Stomach smooth muscle (tissue), 2 donors: Measurements from ENCODE around the gene POU2AF3.

ENCODE experiments used
- H3K27ac ChIP-seq: one replicate; pipeline ENCODE4 v1.7.0; 2013; ENCODE audit warnings: mild to moderate bottlenecking, low read length, inconsistent platforms
- H3K27me3 ChIP-seq, 2 donors: one replicate each; pipeline ENCODE4 v1.7.0; 2013; ENCODE audit warnings: low read length in 2 of 2; ENCODE audit not compliant: insufficient read depth in 2 of 2, control insufficient read depth in 1 of 2
- H3K36me3 ChIP-seq, 2 donors: one replicate each; pipeline ENCODE4 v1.7.0; 2013; ENCODE audit warnings: low read length in 2 of 2; ENCODE audit not compliant: control insufficient read depth in 2 of 2, insufficient read depth in 2 of 2
- H3K4me1 ChIP-seq: one replicate; pipeline ENCODE4 v1.7.0; 2013; ENCODE audit warnings: low read length; ENCODE audit not compliant: control insufficient read depth, insufficient read depth
- H3K4me3 ChIP-seq, 2 donors: one replicate each; pipeline ENCODE4 v1.7.0; 2013; ENCODE audit warnings: low read length in 2 of 2
- H3K9ac ChIP-seq, 2 donors: one replicate each; pipeline ENCODE4 v1.7.0; 2013; ENCODE audit warnings: low read length in 2 of 2, mild to moderate bottlenecking in 1 of 2
- H3K9me3 ChIP-seq, 2 donors: one replicate each; pipeline ENCODE4 v1.7.0; 2013; ENCODE audit warnings: low read length in 2 of 2; ENCODE audit not compliant: control insufficient read depth in 2 of 2
- donor health status: healthy.
- donor health status: Pancreatic carcinoma.

POU2AF3 gene

GRCh38 chr11:111301004-111301841, 2.9 kb downstream of the POU2AF3 start:
- no peaks in the 10 kb centered on the region for H3K36me3 ChIP-seq
- H3K27ac ChIP-seq, result no peak overlapping the region
- H3K27me3 ChIP-seq, result no peaks in the 10 kb centered on the region
- H3K9me3 ChIP-seq, result no peaks in the 10 kb centered on the region
- peaks cover 10% of the 10 kb centered on the region for H3K4me1 ChIP-seq
- no peak overlapping the region for H3K9ac ChIP-seq
- H3K4me3 ChIP-seq, result no peak overlapping the region

GRCh38 chr11:111301842-111302118, 3.4 kb downstream of the POU2AF3 start:
- no peak overlapping the region for H3K4me3 ChIP-seq
- H3K9ac ChIP-seq, result no peak overlapping the region
- H3K27me3 ChIP-seq, result no peaks in the 10 kb centered on the region
- H3K9me3 ChIP-seq, result no peaks in the 10 kb centered on the region
- no peaks in the 10 kb centered on the region for H3K36me3 ChIP-seq
- H3K4me1 ChIP-seq, result peaks cover 10% of the 10 kb centered on the region
- no peak overlapping the region for H3K27ac ChIP-seq

- Histone ChIP-seq H3K36me3 (no peaks in the 10 kb centered on the region), H3K4me1 (peaks cover 10% of the 10 kb centered on the region), H3K9me3 (no peaks in the 10 kb centered on the region), H3K27ac (peak overlapping the region; percentile 24), H3K9ac (no peak overlapping the region), H3K27me3 (no peaks in the 10 kb centered on the region), H3K4me3 (no peak overlapping the region)
Observed at GRCh38 chr11:111302298-111302697, 4.0 kb downstream of the POU2AF3 start.

- Histone ChIP-seq H3K36me3 (no peaks in the 10 kb centered on the region), H3K27me3 (no peaks in the 10 kb centered on the region), H3K4me3 (no peak overlapping the region), H3K4me1 (peaks cover 8% of the 10 kb centered on the region), H3K9me3 (no peaks in the 10 kb centered on the region), H3K9ac (no peak overlapping the region), H3K27ac (no peak overlapping the region)
Observed at GRCh38 chr11:111303461-111303860, 5.1 kb downstream of the POU2AF3 start.

- no peaks in the 10 kb centered on the region for H3K4me1 ChIP-seq
Observed at GRCh38 chr11:111305162-111305802, 6.9 kb downstream of the POU2AF3 start.

GRCh38 chr11:111305876-111306275, 7.5 kb downstream of the POU2AF3 start:
- Histone ChIP-seq H3K27ac (no peak overlapping the region), H3K9ac (no peak overlapping the region)

More at GRCh38 chr11:111305162-111305802, 6.9 kb downstream of the POU2AF3 start:
- Histone ChIP-seq H3K27me3 (no peaks in the 10 kb centered on the region), H3K27ac (no peak overlapping the region), H3K4me3 (no peak overlapping the region), H3K36me3 (no peaks in the 10 kb centered on the region), H3K9ac (no peak overlapping the region), H3K9me3 (no peaks in the 10 kb centered on the region)

GRCh38 chr11:111306321-111306720, 8.0 kb downstream of the POU2AF3 start:
- Histone ChIP-seq H3K36me3 (no peaks in the 10 kb centered on the region), H3K4me1 (no peaks in the 10 kb centered on the region), H3K9me3 (no peaks in the 10 kb centered on the region), H3K9ac (no peak overlapping the region), H3K27ac (no peak overlapping the region), H3K27me3 (no peaks in the 10 kb centered on the region), H3K4me3 (no peak overlapping the region)

More at GRCh38 chr11:111305876-111306275, 7.5 kb downstream of the POU2AF3 start:
- H3K9me3 ChIP-seq, result no peaks in the 10 kb centered on the region
- no peaks in the 10 kb centered on the region for H3K36me3 ChIP-seq
- no peaks in the 10 kb centered on the region for H3K27me3 ChIP-seq
- H3K4me3 ChIP-seq, result no peak overlapping the region
- no peaks in the 10 kb centered on the region for H3K4me1 ChIP-seq

GRCh38 chr11:111307472-111308108, 9.2 kb downstream of the POU2AF3 start:
- Histone ChIP-seq H3K27me3 (no peaks in the 10 kb centered on the region), H3K9me3 (no peaks in the 10 kb centered on the region), H3K9ac (no peak overlapping the region), H3K4me1 (no peaks in the 10 kb centered on the region), H3K36me3 (no peaks in the 10 kb centered on the region), H3K27ac (no peak overlapping the region), H3K4me3 (no peak overlapping the region)

GRCh38 chr11:111308140-111308539, 9.8 kb downstream of the POU2AF3 start:
- Histone ChIP-seq H3K36me3 (no peaks in the 10 kb centered on the region), H3K4me1 (no peaks in the 10 kb centered on the region), H3K4me3 (no peak overlapping the region), H3K9me3 (no peaks in the 10 kb centered on the region), H3K27me3 (no peaks in the 10 kb centered on the region), H3K9ac (no peak overlapping the region), H3K27ac (no peak overlapping the region)

- Histone ChIP-seq H3K4me1 (no peaks in the 10 kb centered on the region), H3K9ac (no peak overlapping the region)
Observed at GRCh38 chr11:111309215-111309915, 11.0 kb downstream of the POU2AF3 start.

More at GRCh38 chr11:111309215-111309915, 11.0 kb downstream of the POU2AF3 start:
- Histone ChIP-seq H3K9me3 (no peaks in the 10 kb centered on the region), H3K27ac (no peak overlapping the region), H3K27me3 (no peaks in the 10 kb centered on the region), H3K36me3 (no peaks in the 10 kb centered on the region), H3K4me3 (no peak overlapping the region)
